Measurements from ENCODE around the gene AGRN. TPM values are rescaled to one million over a fixed set of nuclear protein-coding genes. Genes with fewer than 3 reads are reported as not detected.
"Not testable (repeated sequence)": the region's sequence is repeated elsewhere in the genome, so short reads cannot be mapped to it uniquely, and the experiment has no call there.

AGRN gene
- total RNA-seq, 2 donors from 2014 or later = 36.2 to 36.7 TPM

DNA sequence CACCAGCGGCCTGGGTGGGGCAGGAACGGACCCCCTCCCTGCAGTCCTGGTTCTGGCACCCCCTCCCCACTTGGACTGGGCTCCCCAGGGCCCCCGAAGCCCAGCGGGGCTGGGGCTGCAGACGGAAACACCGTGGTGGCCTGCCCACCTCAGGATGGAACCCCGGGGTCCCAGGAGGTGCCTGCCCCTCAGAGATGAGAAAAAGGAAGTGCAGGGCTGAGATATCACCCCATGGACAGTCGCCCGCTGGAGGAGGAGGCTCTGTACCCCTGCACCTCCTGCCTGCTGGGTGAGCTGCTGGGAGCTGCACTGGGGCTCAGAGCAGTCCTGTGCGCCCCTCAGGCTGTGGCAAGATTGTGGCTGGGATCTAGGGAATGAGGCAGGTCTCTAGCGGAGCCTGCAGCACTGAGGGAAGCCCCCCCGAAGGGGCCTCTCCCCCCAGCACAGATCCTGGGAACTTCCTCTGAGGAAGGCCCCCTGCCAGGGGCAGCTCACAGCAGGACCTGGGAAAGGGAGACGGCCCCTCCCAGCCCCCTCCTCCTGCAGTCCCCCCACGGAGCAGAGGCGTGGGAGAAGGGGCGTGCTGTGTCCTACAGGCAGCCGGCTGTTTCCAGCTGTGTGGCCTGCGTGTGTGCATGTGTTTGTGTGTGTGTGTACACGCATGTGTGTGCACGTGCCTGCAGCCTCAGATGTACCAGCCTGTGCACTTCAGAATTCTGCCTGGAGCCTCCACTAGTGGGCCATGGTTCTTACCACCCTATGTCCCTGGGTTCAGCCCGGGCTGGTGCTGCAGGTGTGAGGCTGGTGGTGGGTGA, 6.9 kb downstream of the AGRN start:
- DNase-seq (ENCODE audit: low spot score) (no peak), ATAC-seq (ENCODE audit: insufficient number of reproducible peaks, low FRiP score, low read depth) (no peak)
- no peak overlapping the region for H3K27ac ChIP-seq
- H3K9me3 ChIP-seq = no peaks in the 10 kb centered on the region
- H3K4me1 ChIP-seq (ENCODE audit: control insufficient read depth in 1 of 2, low read depth in 2 of 2) = no peaks in the 10 kb centered on the region
- no peaks in the 10 kb centered on the region for H3K27me3 ChIP-seq (replicated peaks; ENCODE audit: insufficient read depth)
- no peak overlapping the region for H3K4me3 ChIP-seq
- no peak for TF ChIP-seq CTCF (IDR thresholded peaks at IDR 0.05)
- no peaks in the 10 kb centered on the region for H3K36me3 ChIP-seq

- no peak overlapping the region for H3K4me3 ChIP-seq
- H3K4me1 ChIP-seq (ENCODE audit: control insufficient read depth in 1 of 2, low read depth in 2 of 2) = peaks cover 3 to 5% of the 10 kb centered on the region in 2 donors
- H3K27ac ChIP-seq = no peak overlapping the region
- H3K9me3 ChIP-seq = no peaks in the 10 kb centered on the region
- DNase-seq (ENCODE audit: low spot score) (no peak), ATAC-seq (ENCODE audit: insufficient number of reproducible peaks, low FRiP score, low read depth) (no peak)
- H3K36me3 ChIP-seq = no peaks in the 10 kb centered on the region
- TF ChIP-seq CTCF (IDR thresholded peaks at IDR 0.05) = no peak
- peaks cover 3% of the 10 kb centered on the region for H3K27me3 ChIP-seq (replicated peaks; ENCODE audit: insufficient read depth)
Observed at GRCh38 chr1:1027791-1028190, 7.9 kb downstream of the AGRN start.

GRCh38 chr1:1030867-1031658, 11.1 kb downstream of the AGRN start:
- not testable (repeated sequence) for H3K36me3 ChIP-seq; H3K9me3 ChIP-seq; H3K27ac ChIP-seq; ATAC-seq (ENCODE audit: insufficient number of reproducible peaks, low FRiP score, low read depth); DNase-seq (ENCODE audit: low spot score); H3K27me3 ChIP-seq (replicated peaks; ENCODE audit: insufficient read depth); H3K4me3 ChIP-seq
- peaks cover 12 to 18% of the 10 kb centered on the region in 2 donors for H3K4me1 ChIP-seq (ENCODE audit: control insufficient read depth in 1 of 2, low read depth in 2 of 2)

DNA sequence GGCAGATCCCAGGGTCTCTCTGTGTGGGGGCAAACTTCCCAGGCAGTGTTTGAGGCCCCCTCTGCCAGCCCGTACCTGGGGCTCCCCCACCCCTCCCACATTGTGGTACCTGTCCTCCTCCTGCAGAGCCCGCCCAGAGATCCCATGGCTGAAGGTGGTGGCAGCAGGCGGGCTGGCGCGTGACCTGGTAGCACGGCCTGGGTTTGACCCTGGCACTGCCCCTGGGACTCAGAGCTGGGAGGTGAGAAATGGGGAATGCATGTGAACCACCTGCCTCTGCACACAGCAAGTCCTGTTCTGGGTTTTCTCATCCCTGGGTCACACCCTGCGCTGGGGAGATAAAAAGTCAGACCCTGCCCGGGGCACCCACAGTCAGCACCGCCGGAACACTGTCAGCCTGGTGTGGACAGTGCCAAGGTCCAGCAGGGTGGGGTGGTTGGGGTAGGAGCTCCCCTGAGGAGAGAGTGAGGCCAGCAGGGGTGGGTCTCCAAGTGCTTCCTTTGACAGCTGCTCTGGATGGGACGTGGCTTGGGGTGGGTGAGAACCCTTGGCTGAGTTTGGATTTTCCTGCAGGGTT, 11.8 kb downstream of the AGRN start:
- no peak for ATAC-seq (ENCODE audit: insufficient number of reproducible peaks, low FRiP score, low read depth)
- Histone ChIP-seq H3K27me3 (replicated peaks; ENCODE audit: insufficient read depth) (peaks cover 6% of the 10 kb centered on the region), H3K9me3 (no peaks in the 10 kb centered on the region), H3K4me3 (no peak overlapping the region), H3K4me1 (ENCODE audit: control insufficient read depth in 1 of 2, low read depth in 2 of 2) (peaks cover 12 to 18% of the 10 kb centered on the region in 2 donors), H3K27ac (no peak overlapping the region), H3K36me3 (no peaks in the 10 kb centered on the region)
- TF ChIP-seq CTCF (IDR thresholded peaks at IDR 0.05) = no peak
- no peak for DNase-seq (ENCODE audit: low spot score)

DNA sequence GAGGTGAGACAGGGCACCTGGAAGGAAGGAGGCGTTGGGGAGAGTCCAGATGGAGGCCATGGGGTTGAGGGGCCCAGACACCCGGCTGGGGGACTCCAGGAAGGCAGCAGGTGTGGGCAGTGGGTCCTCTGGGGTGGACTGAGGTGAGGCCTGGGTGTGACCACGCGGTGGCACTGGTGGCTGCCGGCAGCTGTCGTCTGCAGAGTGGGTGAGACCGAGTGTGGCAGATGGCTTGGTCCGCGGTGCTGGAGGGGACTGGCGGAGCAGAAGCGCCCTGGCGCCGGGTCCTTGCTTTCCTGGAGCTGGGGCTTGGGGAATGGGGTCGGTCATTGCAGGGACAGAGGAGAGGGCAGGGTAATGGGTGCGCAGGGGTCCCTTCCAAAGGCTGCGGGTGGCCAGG, 12.5 kb downstream of the AGRN start:
- H3K9me3 ChIP-seq = no peaks in the 10 kb centered on the region
- DNase-seq (ENCODE audit: low spot score) (no peak), ATAC-seq (ENCODE audit: insufficient number of reproducible peaks, low FRiP score, low read depth) (no peak)
- H3K4me1 ChIP-seq (ENCODE audit: control insufficient read depth in 1 of 2, low read depth in 2 of 2) = peaks cover 12 to 18% of the 10 kb centered on the region in 2 donors
- H3K27ac ChIP-seq = no peak overlapping the region
- peaks cover 6% of the 10 kb centered on the region for H3K27me3 ChIP-seq (replicated peaks; ENCODE audit: insufficient read depth)
- TF ChIP-seq CTCF (IDR thresholded peaks at IDR 0.05) = no peak
- H3K4me3 ChIP-seq = peak overlapping the region; percentile 73
- no peaks in the 10 kb centered on the region for H3K36me3 ChIP-seq

Measured in thoracic aorta (tissue), 2 donors.